Parathyroid adenoma (tissue), 2 donors: ENCODE data around the gene CD274.
A peak's percentile ranks its signal among the peaks of the same experiment; 100 is the strongest.

Experiments
- H2AFZ ChIP-seq: fragments of 300-600 bp; sonication (generic); one replicate; pipeline ENCODE4 v1.7.0; 2017; ENCODE audit warnings: antibody characterized with exemption, mild to moderate bottlenecking
- H3K27ac ChIP-seq: fragments of 300-600 bp; sonication (generic); one replicate; pipeline ENCODE4 v1.7.0; 2017
- H3K27me3 ChIP-seq: fragments of 300-600 bp; sonication (generic); one replicate; pipeline ENCODE4 v1.7.0; 2017; ENCODE audit warnings: low read length; ENCODE audit not compliant: control insufficient read depth, insufficient read depth
- H3K36me3 ChIP-seq: fragments of 300-600 bp; sonication (generic); one replicate; pipeline ENCODE4 v1.7.0; 2017; ENCODE audit warnings: low read length; ENCODE audit not compliant: control insufficient read depth, insufficient read depth
- H3K4me1 ChIP-seq: fragments of 300-600 bp; sonication (generic); one replicate; pipeline ENCODE4 v1.7.0; 2017; ENCODE audit warnings: control low read depth
- H3K4me2 ChIP-seq: fragments of 300-600 bp; sonication (generic); one replicate; pipeline ENCODE4 v1.7.0; 2017; ENCODE audit warnings: low read length
- H3K4me3 ChIP-seq: fragments of 300-600 bp; sonication (generic); one replicate; pipeline ENCODE4 v1.7.0; 2017; ENCODE audit warnings: low read depth, low read length
- H3K79me2 ChIP-seq: fragments of 300-600 bp; sonication (generic); one replicate; pipeline ENCODE4 v1.7.0; 2017; ENCODE audit warnings: control low read depth
- H3K9ac ChIP-seq: fragments of 300-600 bp; sonication (generic); one replicate; pipeline ENCODE4 v1.7.0; 2017; ENCODE audit warnings: mild to moderate bottlenecking
- H3K9me3 ChIP-seq: fragments of 300-600 bp; sonication (generic); one replicate; pipeline ENCODE4 v1.7.0; 2017; ENCODE audit warnings: low read length; ENCODE audit not compliant: control insufficient read depth
- TF ChIP-seq, protein P1 (sequence below): fragments of 300-600 bp; sonication (generic); IDR thresholded peaks from one replicate; pipeline ENCODE4 v1.7.0; 2017; ENCODE audit warnings: antibody characterized with exemption, mild to moderate bottlenecking
- donor health status: primary hyperparathyroidism.

CD274 gene

DNA sequence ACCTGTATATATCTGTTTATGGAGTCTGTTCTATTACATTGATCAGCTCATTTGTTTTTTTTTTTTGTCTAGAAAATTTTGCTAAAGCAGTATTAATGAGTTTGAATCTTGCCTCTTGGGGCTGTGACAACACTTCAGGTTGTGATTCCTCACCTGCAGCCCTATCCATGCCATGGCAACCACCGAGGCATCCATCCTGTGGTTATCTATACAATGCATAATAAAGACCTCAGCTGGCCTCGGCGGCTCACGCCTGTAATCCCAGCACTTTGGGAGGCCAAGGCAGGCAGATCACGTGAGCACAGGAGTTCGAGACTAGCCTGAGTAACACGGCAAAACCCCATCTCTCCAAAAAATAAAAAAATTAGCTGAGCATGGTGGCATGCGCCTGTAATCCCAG is 31.9 kb downstream of the CD274 start:
- H3K4me3 ChIP-seq: no peak overlapping the region
- no peak overlapping the region for H3K27ac ChIP-seq
- H3K79me2 ChIP-seq: no peaks in the 10 kb centered on the region
- no peak overlapping the region for H3K9ac ChIP-seq
- H3K36me3 ChIP-seq: no peaks in the 10 kb centered on the region
- H3K9me3 ChIP-seq: no peaks in the 10 kb centered on the region
- no peak overlapping the region for H2AFZ ChIP-seq
- H3K27me3 ChIP-seq: no peaks in the 10 kb centered on the region
- no peaks in the 10 kb centered on the region for H3K4me1 ChIP-seq
- TF ChIP-seq, protein P1, sequence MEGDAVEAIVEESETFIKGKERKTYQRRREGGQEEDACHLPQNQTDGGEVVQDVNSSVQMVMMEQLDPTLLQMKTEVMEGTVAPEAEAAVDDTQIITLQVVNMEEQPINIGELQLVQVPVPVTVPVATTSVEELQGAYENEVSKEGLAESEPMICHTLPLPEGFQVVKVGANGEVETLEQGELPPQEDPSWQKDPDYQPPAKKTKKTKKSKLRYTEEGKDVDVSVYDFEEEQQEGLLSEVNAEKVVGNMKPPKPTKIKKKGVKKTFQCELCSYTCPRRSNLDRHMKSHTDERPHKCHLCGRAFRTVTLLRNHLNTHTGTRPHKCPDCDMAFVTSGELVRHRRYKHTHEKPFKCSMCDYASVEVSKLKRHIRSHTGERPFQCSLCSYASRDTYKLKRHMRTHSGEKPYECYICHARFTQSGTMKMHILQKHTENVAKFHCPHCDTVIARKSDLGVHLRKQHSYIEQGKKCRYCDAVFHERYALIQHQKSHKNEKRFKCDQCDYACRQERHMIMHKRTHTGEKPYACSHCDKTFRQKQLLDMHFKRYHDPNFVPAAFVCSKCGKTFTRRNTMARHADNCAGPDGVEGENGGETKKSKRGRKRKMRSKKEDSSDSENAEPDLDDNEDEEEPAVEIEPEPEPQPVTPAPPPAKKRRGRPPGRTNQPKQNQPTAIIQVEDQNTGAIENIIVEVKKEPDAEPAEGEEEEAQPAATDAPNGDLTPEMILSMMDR: no peak
- no peak overlapping the region for H3K4me2 ChIP-seq

DNA sequence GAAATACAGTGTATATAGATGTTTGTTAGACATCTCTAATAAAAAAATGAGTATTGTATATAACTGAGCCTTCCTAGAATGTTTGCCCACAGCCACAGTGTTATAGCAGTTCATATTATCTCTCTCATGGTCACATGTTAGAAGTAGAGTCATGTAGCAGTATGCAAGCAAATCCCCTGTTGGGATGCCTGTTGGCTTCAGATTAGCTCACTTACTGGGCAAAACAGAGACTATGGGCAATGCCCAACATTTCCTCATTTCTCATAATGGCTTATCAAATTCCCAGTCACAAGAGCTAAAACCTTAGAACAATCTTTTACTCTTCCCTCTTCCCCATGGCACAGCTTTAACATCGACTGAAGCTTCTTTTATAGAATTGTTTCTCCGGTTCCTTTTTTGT is 33.0 kb downstream of the CD274 start:
- Histone ChIP-seq H3K4me1 (no peaks in the 10 kb centered on the region), H3K36me3 (no peaks in the 10 kb centered on the region), H3K27ac (no peak overlapping the region), H3K9ac (no peak overlapping the region), H3K27me3 (no peaks in the 10 kb centered on the region), H3K9me3 (no peaks in the 10 kb centered on the region), H3K79me2 (no peaks in the 10 kb centered on the region), H3K4me2 (no peak overlapping the region), H2AFZ (no peak overlapping the region), H3K4me3 (no peak overlapping the region)
- TF ChIP-seq, protein P1: no peak

DNA sequence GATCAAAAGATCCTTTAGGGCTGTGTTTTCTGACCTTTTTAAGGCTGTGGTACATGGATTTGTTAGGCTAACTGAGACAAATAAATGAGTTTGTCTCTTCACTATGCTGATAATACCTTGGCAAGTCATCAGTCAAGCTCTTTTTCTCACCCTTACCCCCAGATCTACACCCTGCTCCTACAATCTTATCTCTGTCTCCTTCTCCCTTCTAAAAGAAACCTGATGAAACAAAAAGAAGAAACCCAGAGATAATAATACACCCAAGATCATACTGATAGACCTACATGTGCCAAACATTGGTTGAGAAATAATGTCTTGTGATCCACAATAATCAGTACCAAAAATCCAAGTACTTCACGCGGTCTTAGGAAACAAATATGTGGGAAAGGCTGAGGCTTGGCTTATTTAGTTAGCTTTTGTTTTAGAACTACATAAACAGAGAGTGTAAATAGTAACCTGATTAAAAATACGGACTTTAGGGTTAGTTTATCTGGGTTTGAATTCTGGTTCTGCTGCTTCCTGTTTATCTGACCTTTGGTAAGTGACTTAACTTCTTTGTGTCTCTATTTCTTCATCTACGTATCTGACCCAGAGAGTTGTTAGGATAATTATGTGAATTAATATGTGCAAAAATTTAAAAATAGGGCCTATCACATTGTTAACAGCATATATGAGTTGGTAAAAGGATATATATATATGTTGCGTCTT is 35.2 kb downstream of the CD274 start:
- Histone ChIP-seq H3K79me2 (no peaks in the 10 kb centered on the region), H3K4me1 (no peaks in the 10 kb centered on the region), H3K27ac (no peak overlapping the region), H2AFZ (peak overlapping the region; percentile 33), H3K4me3 (no peak overlapping the region), H3K4me2 (no peak overlapping the region), H3K27me3 (no peaks in the 10 kb centered on the region), H3K9ac (no peak overlapping the region), H3K36me3 (no peaks in the 10 kb centered on the region), H3K9me3 (no peaks in the 10 kb centered on the region)
- TF ChIP-seq, protein P1: no peak

- TF ChIP-seq, protein P1: no peak
- Histone ChIP-seq H3K9ac (no peak overlapping the region), H3K4me3 (no peak overlapping the region)
Measured at GRCh38 chr9:5486988-5487387, 36.6 kb downstream of the CD274 start.

More at GRCh38 chr9:5486988-5487387, 36.6 kb downstream of the CD274 start:
- H3K27me3 ChIP-seq: no peaks in the 10 kb centered on the region
- H3K4me2 ChIP-seq: no peak overlapping the region
- no peaks in the 10 kb centered on the region for H3K4me1 ChIP-seq
- H3K79me2 ChIP-seq: no peaks in the 10 kb centered on the region
- no peaks in the 10 kb centered on the region for H3K36me3 ChIP-seq
- no peak overlapping the region for H3K27ac ChIP-seq
- H2AFZ ChIP-seq: no peak overlapping the region
- H3K9me3 ChIP-seq: no peaks in the 10 kb centered on the region
